Neuronal stem cell (in vitro differentiated cells): ENCODE measurements around the gene NPR1.

Source experiments
- DNase-seq: peaks from one replicate; pipeline ENCODE4 v3.0.0-alpha.2; 2013; ENCODE audit warnings: low spot score
- H2AFZ ChIP-seq: one replicate; pipeline ENCODE4 v1.6.1; 2013; ENCODE audit warnings: mild to moderate bottlenecking, low read length, inconsistent platforms
- H2AK5ac ChIP-seq: 2 replicates; pipeline ENCODE4 v1.6.1; 2013; ENCODE audit warnings: low read depth, mild to moderate bottlenecking, inconsistent platforms, low read length, moderate library complexity, mixed read lengths
- H2BK120ac ChIP-seq: 2 replicates; pipeline ENCODE4 v1.6.1; 2013; ENCODE audit warnings: low read depth, mild to moderate bottlenecking, inconsistent platforms, low read length, moderate library complexity, mixed read lengths
- H2BK12ac ChIP-seq: one replicate; pipeline ENCODE4 v1.6.1; 2013; ENCODE audit warnings: low read length, inconsistent platforms
- H2BK15ac ChIP-seq: 2 replicates; pipeline ENCODE4 v1.6.1; 2013; ENCODE audit warnings: mild to moderate bottlenecking, low read length, inconsistent platforms, mixed read lengths
- H2BK5ac ChIP-seq: one replicate; pipeline ENCODE4 v1.6.1; 2013; ENCODE audit warnings: inconsistent platforms, mild to moderate bottlenecking, low read length, moderate library complexity
- H3K14ac ChIP-seq: one replicate; pipeline ENCODE4 v1.6.1; 2013; ENCODE audit warnings: low read length, inconsistent platforms
- H3K18ac ChIP-seq: 2 replicates; pipeline ENCODE4 v1.6.1; 2013; ENCODE audit warnings: low read length, inconsistent platforms
- H3K23ac ChIP-seq: 2 replicates; pipeline ENCODE4 v1.6.1; 2013; ENCODE audit warnings: low read depth, mild to moderate bottlenecking, mixed read lengths, low read length, inconsistent platforms; ENCODE audit not compliant: poor library complexity
- H3K27ac ChIP-seq: replicated peaks from 3 replicates; pipeline ENCODE4 v1.5.1; 2013; ENCODE audit warnings: low read length, inconsistent platforms
- H3K27me3 ChIP-seq, 3 experiments: 2 replicates each; pipeline ENCODE4 v1.6.1; 2013; ENCODE audit warnings: low read length in 3 of 3, mild to moderate bottlenecking in 2 of 3, inconsistent platforms in 1 of 3, low read depth in 1 of 3, mixed read lengths in 1 of 3, moderate library complexity in 1 of 3; ENCODE audit not compliant: control insufficient read depth in 3 of 3, insufficient read depth in 3 of 3
- H3K36me3 ChIP-seq, 2 donors: replicated peaks in 1 of 2; 2 replicates each; pipeline ENCODE4 v1.6.1; 2013; ENCODE audit warnings: low read length in 2 of 2; ENCODE audit not compliant: control insufficient read depth in 2 of 2, insufficient read depth in 2 of 2
- H3K4ac ChIP-seq: 2 replicates; pipeline ENCODE4 v1.6.1; 2013; ENCODE audit warnings: inconsistent platforms, mild to moderate bottlenecking, low read length, moderate library complexity
- H3K4me1 ChIP-seq, 2 donors: 1 replicate in 1 of 2; 2 replicates in 1 of 2; pipeline ENCODE4 v1.6.1; 2013; ENCODE audit warnings: low read length in 2 of 2, low read depth in 1 of 2; ENCODE audit not compliant: control insufficient read depth in 2 of 2, insufficient read depth in 1 of 2
- H3K4me2 ChIP-seq: one replicate; pipeline ENCODE4 v1.6.1; 2013; ENCODE audit warnings: mild to moderate bottlenecking, low read length, inconsistent platforms; ENCODE audit not compliant: insufficient read depth, poor library complexity, severe bottlenecking
- H3K4me3 ChIP-seq, 2 donors: 2 replicates each; pipeline ENCODE4 v1.5.1; 2013; ENCODE audit warnings: low read length in 2 of 2, mild to moderate bottlenecking in 2 of 2, inconsistent platforms in 1 of 2, moderate library complexity in 1 of 2
- H3K79me1 ChIP-seq: one replicate; pipeline ENCODE4 v1.6.1; 2013; ENCODE audit warnings: low read depth, mild to moderate bottlenecking, inconsistent platforms, low read length, moderate library complexity
- H3K9ac ChIP-seq: one replicate; pipeline ENCODE4 v1.6.1; 2013; ENCODE audit warnings: mild to moderate bottlenecking, low read depth, low read length, inconsistent platforms; ENCODE audit not compliant: poor library complexity
- H3K9me3 ChIP-seq, 2 donors: replicated peaks in 1 of 2; 2 replicates each; pipeline versions ENCODE3 to v1.6.1; 2013; ENCODE audit warnings: low read length in 2 of 2, mild to moderate bottlenecking in 2 of 2, inconsistent platforms in 1 of 2, low read depth in 1 of 2, mixed read lengths in 1 of 2, moderate library complexity in 1 of 2; ENCODE audit not compliant: control insufficient read depth in 2 of 2, insufficient read depth in 1 of 2
- H4K8ac ChIP-seq: one replicate; pipeline ENCODE4 v1.6.1; 2013; ENCODE audit warnings: low read depth, mild to moderate bottlenecking, inconsistent platforms, low read length, moderate library complexity
- H4K91ac ChIP-seq: one replicate; pipeline ENCODE4 v1.6.1; 2013; ENCODE audit warnings: low read length, low read depth, mild to moderate bottlenecking, inconsistent platforms; ENCODE audit not compliant: poor library complexity
- WGBS, 2 donors: extraction: QIAGEN DNeasy Blood & Tissue Kit; methylation state at CpG; one replicate each; pipeline ENCODE4 v1.1.7; 2013; ENCODE audit warnings: missing lambda C conversion rate in 2 of 2, mixed read lengths in 1 of 2; ENCODE audit not compliant: insufficient read length in 2 of 2, insufficient replicate concordance in 1 of 2; ENCODE audit errors: extremely low coverage in 2 of 2; 5-methylcytosine and 5-hydroxymethylcytosine counted together

Gene NPR1

GRCh38 chr1:153655333-153655732 lies 23.2 kb upstream of the NPR1 start:
- no peak overlapping the region for H3K4me2 ChIP-seq
- no peak overlapping the region for H3K4ac ChIP-seq
- no peak overlapping the region for H2BK120ac ChIP-seq
- no peak overlapping the region for H3K14ac ChIP-seq
- H3K9ac ChIP-seq: no peak overlapping the region
- no peak overlapping the region for H3K27ac ChIP-seq
- no peak overlapping the region for H2BK5ac ChIP-seq
- H4K91ac ChIP-seq: no peak overlapping the region
- H4K8ac ChIP-seq: no peak overlapping the region
- no peak overlapping the region for H2BK12ac ChIP-seq
- no peak overlapping the region for H3K4me3 ChIP-seq
- H3K36me3 ChIP-seq: peaks cover 0 to 6% of the 10 kb centered on the region in 2 donors
- H3K9me3 ChIP-seq: no peaks in the 10 kb centered on the region
- no CpG with 5 or more reads among the region's 3 CpGs for WGBS, 2 donors
- H3K27me3 ChIP-seq: no peaks in the 10 kb centered on the region
- H2BK15ac ChIP-seq: no peak overlapping the region
- H3K79me1 ChIP-seq: peaks cover 5% of the 10 kb centered on the region
- peak overlapping the region; percentile 55 for H2AFZ ChIP-seq
- DNase-seq: no peak
- H2AK5ac ChIP-seq: no peak overlapping the region
- peaks cover 4 to 6% of the 10 kb centered on the region in 2 donors for H3K4me1 ChIP-seq
- no peak overlapping the region for H3K18ac ChIP-seq
- no peak overlapping the region for H3K23ac ChIP-seq

GRCh38 chr1:153658400-153659174 lies 19.9 kb upstream of the NPR1 start, which contains the start of gene SNAPIN:
TSS of gene SNAPIN (plus strand) at chr1:153658703. CDS start at chr1:153658744, 41 bp downstream.
- Histone ChIP-seq H3K4ac (no peak within 1 kb of the TSS), H4K8ac (no peak within 1 kb of the TSS), H2BK12ac (no peak within 1 kb of the TSS), H3K36me3 (peaks cover 18 to 39% of the 10 kb centered on the region in 2 donors), H2AFZ (peak within 1 kb of the TSS; percentile 98), H3K79me1 (peaks cover 5% of the 10 kb centered on the region), H3K14ac (no peak within 1 kb of the TSS), H3K18ac (peak within 1 kb of the TSS; percentile 100), H3K4me3 (peak within 1 kb of the TSS; percentile 76 to 97), H3K27me3 (no peaks in the 10 kb centered on the region), H4K91ac (peak within 1 kb of the TSS; percentile 99), H2BK120ac (no peak within 1 kb of the TSS), H2AK5ac (peak within 1 kb of the TSS; percentile 6), H3K23ac (peak within 1 kb of the TSS; percentile 92), H3K4me1 (peaks cover 4 to 6% of the 10 kb centered on the region in 2 donors), H3K9me3 (no peaks in the 10 kb centered on the region), H2BK5ac (no peak within 1 kb of the TSS), H3K9ac (peak within 1 kb of the TSS; percentile 92), H2BK15ac (peak within 1 kb of the TSS; percentile 67), H3K27ac (peak within 1 kb of the TSS; percentile 95), H3K4me2 (peak within 1 kb of the TSS; percentile 92)
- WGBS, 2 donors: no CpG with 5 or more reads among the region's 53 CpGs
- DNase-seq: peak; percentile 81

DNA sequence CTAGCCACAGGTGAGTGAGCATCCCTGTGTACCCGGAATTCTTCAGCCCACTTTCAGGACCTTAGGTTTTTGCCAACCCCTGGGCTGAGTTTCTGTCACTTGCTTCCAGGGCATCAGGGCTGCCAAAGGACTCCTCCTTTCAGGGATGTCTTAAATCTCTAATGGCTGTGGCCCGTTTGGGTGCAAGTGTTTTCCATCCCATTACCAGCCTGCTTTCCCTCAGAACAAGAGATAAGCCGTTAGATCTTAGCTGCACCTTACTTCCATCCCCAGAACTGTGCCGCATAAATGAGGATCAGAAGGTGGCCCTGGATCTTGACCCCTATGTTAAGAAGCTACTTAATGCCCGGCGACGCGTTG lies 19.3 kb upstream of the NPR1 start:
- no peak overlapping the region for H3K14ac ChIP-seq
- peaks cover 21 to 44% of the 10 kb centered on the region in 2 donors for H3K36me3 ChIP-seq
- no peaks in the 10 kb centered on the region for H3K9me3 ChIP-seq
- H2BK120ac ChIP-seq: no peak overlapping the region
- H3K18ac ChIP-seq: peak overlapping the region; percentile 100
- no peaks in the 10 kb centered on the region for H3K27me3 ChIP-seq
- no peak overlapping the region for H2BK5ac ChIP-seq
- no CpG with 5 or more reads among the region's 8 CpGs for WGBS, 2 donors
- peak overlapping the region; percentile 92 for H3K4me2 ChIP-seq
- H2AFZ ChIP-seq: peak overlapping the region; percentile 98
- H3K27ac ChIP-seq: peak overlapping the region; percentile 95
- H3K79me1 ChIP-seq: peaks cover 5% of the 10 kb centered on the region
- H2BK12ac ChIP-seq: no peak overlapping the region
- peak overlapping the region; percentile 92 for H3K9ac ChIP-seq
- H3K4me1 ChIP-seq: peaks cover 4 to 6% of the 10 kb centered on the region in 2 donors
- no peak overlapping the region for H3K4ac ChIP-seq
- H2AK5ac ChIP-seq: peak overlapping the region; percentile 6
- peak overlapping the region; percentile 76 to 97 for H3K4me3 ChIP-seq
- DNase-seq: no peak
- no peak overlapping the region for H3K23ac ChIP-seq
- H4K8ac ChIP-seq: no peak overlapping the region
- H4K91ac ChIP-seq: no peak overlapping the region
- H2BK15ac ChIP-seq: no peak overlapping the region

GRCh38 chr1:153659656-153660055 lies 18.8 kb upstream of the NPR1 start:
- Histone ChIP-seq H3K36me3 (peaks cover 25 to 49% of the 10 kb centered on the region in 2 donors), H3K9me3 (no peaks in the 10 kb centered on the region), H2AFZ (no peak overlapping the region), H3K4ac (no peak overlapping the region), H3K27me3 (no peaks in the 10 kb centered on the region), H3K14ac (no peak overlapping the region), H3K23ac (no peak overlapping the region), H3K18ac (no peak overlapping the region), H2BK12ac (no peak overlapping the region), H2BK120ac (no peak overlapping the region), H3K9ac (no peak overlapping the region), H4K91ac (no peak overlapping the region), H3K79me1 (peaks cover 5% of the 10 kb centered on the region), H3K4me2 (no peak overlapping the region), H2BK15ac (no peak overlapping the region), H2BK5ac (no peak overlapping the region), H4K8ac (no peak overlapping the region), H3K4me1 (peaks cover 4 to 6% of the 10 kb centered on the region in 2 donors), H3K27ac (no peak overlapping the region), H2AK5ac (no peak overlapping the region), H3K4me3 (peak overlapping the region in 1 of 2 donors; percentile 76)
- no peak for DNase-seq
- no CpG with 5 or more reads among the region's 9 CpGs for WGBS, 2 donors
